Caki2 (cell line): ENCODE measurements around the gene GTF2H4. TPM values are rescaled to one million over a fixed set of nuclear protein-coding genes. Genes with fewer than 3 reads are reported as not detected.

Source experiments
- DNase-seq: peaks from one replicate; pipeline ENCODE4 v3.0.0-alpha.2; 2015; ENCODE audit warnings: low read depth
- in situ Hi-C: cut with HindIII; loops from 2 replicates; pipeline ENCODE4 v1.10.0; 2016; ENCODE audit warnings: low sequenced_read_pairs, low pct_unique_long_range_greater_than_20kb, mixed read lengths
- total RNA-seq: library from RNA; depleted of rRNA; stranded (reverse); fragments of >200 nt; shearing (Covaris generic); gene quantifications from 2 replicates; pipeline ENCODE4 v1.2.3, GENCODE V29; 2014; ENCODE audit warnings: low replicate concordance

The GTF2H4 gene
- total RNA-seq, 1 experiment from 2014 or later = 58.5 TPM

DNA sequence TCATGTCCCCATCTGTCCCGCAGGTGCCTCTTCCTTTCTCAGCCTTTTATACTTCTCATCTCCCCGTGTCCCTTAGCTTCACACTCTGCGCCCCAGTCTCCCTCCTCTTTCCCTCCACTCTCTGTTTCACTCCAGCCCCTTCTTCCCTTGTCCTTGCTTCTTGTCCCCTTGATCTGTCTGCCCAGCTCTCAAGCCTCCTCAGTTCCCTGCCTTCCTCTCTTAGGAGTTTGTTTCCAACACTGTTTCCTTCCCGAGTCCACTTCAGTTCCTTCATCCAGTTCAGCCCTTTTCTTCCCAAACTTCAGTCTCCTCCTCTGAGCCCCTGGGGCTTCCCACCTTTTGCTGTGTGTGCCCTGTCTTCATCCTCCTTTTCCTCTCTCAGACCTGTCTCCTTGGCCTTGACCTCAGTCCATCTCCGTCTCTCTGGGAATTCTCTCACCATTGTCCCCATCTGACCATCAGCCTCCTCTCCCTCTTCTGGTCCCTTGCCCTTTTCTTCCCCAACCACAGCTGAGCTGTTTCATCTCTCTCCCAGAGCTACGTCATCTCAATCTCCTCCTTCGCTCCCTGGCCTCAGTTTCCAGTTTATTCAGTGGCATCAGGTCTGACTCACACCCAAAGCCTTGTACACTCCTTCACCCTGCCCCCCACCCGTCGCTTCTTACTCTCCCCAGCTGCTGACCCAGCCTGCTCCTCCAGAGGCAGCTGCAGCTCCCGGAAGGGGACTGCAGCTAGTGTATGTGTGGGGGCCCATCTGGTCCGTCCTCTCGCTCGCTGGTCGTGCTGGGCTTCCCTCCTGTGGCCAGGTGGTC is 26.4 kb upstream of the GTF2H4 start:
- in situ Hi-C loops = no loop called here

DNA sequence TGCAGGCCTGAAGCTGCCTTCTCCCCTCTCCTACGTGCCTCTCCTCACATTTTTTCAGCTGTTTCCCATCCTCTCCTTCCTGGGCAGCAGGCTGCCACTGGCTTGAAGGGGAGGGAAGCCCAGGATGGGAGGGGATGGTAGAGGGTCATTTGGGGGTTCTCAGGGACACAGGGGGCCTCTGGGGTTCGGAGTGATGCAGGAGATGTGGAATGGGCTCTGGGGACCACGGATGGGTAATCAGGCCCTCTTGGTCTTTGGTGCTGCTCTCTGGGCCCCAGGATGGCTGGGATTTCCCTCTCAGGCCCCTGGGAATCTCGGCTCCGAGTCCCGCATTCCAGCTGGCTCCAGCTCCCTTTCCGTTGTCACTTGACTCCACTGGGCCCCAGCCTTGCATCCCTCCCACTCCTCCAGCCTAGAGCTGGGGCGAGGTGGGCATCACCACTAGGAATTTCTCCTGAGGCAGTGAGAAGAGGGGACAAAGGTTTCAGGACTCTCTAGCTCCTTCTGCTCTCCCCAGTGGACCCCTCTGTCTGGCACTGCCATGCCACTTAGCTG is 25.7 kb upstream of the GTF2H4 start:
- in situ Hi-C loops = no loop called here
- no peak for DNase-seq

More for the DNA sequence above, 26.4 kb upstream of the GTF2H4 start:
- DNase-seq = no peak

DNA sequence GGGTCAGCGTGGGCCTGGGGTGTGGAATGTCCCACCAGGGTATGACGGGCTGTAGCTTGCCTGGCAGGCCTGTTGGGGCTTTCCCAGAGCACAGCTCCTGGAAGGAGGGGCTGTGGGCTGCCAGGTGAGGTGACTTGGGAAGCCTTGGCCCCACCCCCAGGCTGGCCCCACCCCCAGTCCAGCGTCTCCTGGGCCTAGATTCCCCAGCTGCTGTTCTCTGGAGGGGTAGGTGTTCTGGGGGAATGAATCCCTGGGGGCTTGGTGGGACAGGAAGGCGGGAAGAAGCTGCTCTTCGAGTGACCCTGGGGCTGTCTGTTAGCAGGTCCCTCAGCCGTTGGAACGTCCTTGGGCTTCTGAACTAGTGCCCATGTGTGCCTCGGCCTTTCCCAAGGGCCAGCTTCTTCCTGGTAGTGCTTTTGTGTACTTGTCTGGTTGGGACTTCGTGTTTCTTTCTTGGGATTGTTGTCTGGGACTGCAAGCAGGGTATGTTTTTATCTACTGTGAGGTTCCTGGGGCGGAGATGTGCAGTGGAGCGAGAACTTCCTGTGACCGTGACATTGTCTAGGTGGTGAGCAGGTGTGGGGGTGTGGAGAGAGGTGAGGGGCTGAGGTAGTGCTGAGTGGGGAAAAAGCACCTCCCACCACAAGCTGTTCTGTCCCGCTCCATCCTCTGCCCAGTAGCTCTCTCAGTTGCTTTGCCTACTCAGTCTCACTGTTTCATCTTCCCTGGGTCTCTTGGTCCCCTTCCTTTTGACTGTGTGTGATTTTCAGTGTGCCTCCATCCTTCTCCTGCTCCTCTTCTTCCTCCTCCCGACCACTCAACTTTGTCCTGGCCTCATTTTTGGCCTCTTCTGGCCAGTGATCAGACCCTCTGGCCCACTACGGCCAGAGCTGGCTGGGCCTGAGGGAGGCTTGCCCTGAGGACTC is 25.0 kb upstream of the GTF2H4 start:
- in situ Hi-C loops = no loop called here
- DNase-seq = peak; percentile 64

DNA sequence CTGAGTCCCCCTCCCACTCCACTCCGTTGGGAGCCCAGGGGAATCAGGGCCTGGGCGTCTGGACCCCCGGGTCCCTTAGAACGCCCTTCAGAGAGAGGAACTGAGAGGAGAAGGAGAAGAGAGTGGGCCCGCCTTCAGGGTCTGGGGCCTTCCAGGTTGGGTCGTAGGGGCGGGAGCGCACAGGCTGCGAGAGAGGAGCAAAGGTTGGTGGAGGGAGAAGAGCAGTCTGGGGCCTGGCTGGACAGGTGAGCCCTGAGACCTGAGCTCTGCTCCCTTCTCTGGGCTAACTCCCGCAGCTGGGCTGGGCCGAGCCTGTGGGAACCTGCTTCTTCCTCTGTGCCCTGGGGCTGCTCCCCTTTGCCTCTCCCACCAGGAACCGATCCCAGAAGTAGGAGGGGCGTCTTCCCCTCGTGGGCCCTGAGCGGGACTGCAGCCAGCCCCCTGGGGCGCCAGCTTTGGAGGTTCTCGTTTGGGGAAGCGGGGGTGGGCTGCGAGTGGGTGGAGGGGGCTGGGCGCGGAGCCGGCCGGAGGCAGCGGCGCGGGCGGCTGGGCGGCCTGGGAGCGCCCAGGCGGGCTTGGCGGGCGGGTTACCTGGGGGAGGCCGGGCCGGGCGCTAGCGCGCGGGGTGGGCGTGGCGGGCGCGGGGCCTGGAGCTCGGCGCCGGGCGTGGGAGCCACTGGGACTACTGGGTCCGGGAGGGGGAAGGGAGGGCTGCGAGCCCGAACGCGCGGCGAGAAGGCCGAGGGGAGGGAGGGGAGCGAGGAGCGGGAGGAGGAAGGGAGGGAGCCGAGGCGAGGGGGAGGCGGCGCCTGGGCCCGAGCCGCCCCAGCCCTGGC is 24.1 kb upstream of the GTF2H4 start, which contains the start of gene DDR1:
Gene DDR1, plus strand, starts transcription at position 835 of the 836 bp plus-strand sequence. CDS start 4,211 bp downstream, outside the sequence.
- DNase-seq = peak; percentile 75
- in situ Hi-C loops = no loop called here

DNA sequence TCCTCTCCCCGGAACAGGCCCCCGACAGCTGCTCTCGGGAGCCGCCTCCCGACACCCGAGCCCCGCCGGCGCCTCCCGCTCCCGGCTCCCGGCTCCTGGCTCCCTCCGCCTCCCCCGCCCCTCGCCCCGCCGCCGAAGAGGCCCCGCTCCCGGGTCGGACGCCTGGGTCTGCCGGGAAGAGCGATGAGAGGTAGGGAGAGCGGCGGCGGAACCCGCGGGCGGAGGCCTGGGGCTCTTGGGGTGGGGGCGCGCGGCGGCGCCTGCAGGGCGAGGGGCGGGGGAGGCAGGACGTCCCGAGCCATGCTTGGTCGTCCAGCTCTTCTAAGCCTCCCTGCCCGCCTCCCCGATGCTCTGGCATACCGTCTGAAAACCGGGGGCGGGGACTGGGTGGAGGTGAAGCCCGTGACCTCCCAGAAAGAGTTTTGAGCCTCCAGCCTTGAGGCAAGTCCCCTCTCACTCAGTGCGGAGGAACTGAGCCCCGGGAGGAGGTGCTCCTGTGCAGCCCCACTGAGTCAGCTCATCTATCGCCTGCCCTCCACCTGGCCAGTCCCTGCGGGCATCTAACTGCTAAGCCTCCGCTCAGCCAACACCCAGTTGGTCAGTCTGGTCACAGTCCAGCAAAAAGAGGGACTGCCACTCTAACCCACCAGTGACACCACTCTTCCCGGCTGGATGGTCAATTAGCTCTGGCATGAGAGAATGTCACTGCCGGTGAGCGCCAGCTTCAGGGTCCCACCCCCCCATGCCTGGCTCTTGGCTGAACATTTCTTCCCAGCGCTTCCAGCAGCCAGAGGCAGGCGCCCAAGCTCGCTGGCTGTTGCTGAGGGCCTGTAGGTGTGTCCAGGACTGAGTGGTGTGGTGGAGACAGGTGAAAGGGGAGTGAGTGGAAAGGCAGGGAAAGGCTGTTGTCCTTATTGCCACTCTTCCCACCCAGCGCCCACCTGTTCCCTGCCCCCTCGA is 23.2 kb upstream of the GTF2H4 start:
- in situ Hi-C loops = no loop called here
- DNase-seq = peak; percentile 76

DNA sequence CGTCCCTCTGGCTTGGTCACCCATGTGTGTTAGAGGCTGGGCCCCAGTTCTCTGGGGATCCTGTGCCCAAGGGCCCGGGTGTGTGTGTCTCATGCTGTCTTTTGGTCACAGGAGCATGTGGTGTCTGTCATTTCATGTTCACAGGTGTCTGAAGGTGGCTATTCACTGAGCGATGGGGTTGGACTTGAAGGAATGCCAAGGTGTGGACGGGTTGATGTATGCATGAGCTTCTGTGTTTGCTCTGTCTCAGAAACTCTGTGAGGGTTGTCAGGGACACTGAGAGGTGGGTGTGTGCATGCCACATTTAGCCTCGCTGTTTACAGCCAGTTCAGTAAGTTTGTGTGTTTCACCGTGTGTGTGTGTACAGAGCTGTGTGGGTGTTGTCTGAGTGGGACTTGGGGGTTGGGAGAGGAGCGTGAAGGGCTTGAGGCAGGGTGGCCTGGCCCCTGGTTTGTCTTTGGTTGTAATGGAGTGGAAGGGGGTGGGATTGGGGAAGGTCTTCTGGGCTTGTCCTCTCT is 22.5 kb upstream of the GTF2H4 start:
- DNase-seq = peak; percentile 38

DNA sequence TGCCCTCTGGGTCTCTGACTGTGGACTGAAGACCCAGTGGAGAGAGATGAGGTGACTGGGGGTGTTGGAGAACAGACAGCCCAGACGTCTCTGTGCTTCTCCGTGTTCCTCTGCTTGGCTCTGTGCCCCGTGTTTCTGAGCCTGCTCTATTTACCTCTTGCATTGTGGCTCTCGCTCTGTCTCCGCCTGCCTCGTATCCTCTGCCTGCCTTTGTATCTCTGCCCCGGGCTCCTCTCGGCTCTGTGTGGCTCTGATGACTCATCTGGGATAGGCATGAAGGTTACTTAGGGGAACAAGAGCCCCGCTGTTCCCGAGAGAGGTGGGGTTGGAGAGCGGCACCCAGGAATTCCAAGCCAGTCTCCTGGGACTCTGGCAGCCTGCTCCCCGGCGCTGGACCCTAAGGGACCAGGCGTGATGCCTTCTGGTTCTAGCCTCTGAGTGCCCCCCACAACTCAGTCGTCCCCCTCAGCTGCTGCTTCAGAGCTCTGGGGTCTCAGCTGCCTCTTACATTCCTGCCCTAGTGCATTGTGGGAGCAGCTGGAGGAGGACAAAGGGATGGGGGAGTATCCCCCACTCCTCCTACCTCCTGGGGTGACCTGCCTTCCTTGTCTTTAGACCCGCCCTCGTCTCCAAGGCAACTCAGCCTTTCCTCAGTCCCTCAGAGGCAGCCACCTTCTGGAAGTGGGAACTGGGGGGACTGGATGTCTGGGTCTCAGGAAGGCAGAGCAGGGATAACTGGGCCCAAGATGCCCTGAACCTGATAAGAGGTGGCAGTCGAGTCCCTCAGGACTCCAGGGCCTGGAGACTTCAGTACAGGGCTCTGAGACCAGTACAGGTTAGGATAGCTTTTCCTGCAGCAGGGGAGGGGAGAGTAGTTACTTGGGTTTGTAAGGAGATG is 21.8 kb upstream of the GTF2H4 start:
- peak; percentile 77 for DNase-seq
- in situ Hi-C loops = no loop called here

More for the DNA sequence above, 22.5 kb upstream of the GTF2H4 start:
- in situ Hi-C loops = no loop called here

DNA sequence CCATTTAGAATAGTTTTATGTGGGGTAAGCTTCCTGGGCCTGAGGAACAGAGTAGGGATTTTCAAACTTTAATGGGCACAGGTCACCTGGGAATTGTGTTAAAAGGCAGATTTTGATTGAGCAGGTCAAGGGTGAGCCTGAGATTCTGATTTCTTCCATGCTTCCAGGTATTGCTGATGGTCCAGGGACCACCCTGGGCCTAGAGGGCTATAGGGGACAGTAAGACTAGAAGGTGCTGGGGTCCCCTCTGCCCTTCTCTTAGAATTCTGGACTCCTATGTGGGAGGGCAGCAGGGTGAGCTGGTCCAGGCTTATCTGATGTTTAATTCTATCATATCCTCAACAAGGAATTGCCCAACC is 21.1 kb upstream of the GTF2H4 start:
- DNase-seq = no peak

DNA sequence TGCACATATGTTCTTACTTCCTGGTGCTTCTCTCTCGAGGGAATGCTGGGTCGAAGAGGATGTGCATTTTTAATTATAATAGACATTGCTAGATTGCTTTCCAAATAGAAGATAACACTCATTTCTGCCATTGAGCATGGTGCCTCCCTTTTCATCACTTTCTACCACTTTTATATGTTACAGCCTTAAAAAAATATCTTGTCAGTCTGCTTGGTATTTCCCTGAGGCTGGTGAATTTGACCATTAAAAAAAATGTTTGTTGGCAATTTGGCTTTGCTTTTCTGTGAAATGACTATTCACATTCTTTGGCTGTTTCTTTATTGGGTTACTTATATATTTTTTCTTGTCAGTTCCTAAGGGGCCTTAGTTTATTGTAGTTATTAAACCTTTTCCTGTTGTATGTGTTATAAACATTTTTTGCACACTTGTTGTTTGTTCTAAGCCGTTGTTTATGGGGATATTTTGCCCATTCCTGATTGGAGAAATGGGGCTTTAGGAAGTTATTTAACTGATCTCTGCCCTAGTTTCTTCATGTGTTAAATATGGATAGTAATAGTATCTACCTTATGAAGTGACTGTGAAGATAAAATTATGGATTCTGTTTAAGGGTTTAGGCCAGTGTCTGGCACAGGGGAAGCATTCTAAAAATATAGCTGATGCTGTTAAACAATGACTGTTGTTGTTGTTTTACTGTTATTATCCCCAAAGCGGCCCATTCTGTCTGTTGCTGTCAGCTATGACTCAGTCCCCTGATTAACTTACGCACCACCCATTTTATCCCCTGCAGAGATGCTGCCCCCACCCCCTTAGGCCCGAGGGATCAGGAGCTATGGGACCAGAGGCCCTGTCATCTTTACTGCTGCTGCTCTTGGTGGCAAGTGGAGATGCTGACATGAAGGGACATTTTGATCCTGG is 19.8 kb upstream of the GTF2H4 start:
- in situ Hi-C loops = no loop called here
- no peak for DNase-seq

More for the DNA sequence above, 21.1 kb upstream of the GTF2H4 start:
- in situ Hi-C loops = no loop called here

DNA sequence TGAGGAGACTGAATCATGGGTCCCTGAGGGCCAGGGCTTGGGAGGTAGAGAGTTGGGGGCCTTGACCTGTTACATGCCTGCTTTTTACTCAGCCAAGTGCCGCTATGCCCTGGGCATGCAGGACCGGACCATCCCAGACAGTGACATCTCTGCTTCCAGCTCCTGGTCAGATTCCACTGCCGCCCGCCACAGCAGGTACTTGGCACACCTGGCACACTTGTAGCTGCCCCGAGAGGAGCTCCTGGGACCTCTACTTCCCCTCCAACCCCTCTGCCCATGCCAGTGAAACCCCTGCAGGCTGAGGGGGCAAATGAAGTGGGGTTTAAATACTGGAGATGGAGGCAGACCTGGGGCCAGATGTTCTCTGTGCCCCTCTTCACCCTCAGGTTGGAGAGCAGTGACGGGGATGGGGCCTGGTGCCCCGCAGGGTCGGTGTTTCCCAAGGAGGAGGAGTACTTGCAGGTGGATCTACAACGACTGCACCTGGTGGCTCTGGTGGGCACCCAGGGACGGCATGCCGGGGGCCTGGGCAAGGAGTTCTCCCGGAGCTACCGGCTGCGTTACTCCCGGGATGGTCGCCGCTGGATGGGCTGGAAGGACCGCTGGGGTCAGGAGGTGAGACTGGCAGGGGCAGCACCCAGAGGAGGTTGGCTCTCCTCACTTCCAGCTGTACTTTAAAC is 19.1 kb upstream of the GTF2H4 start:
- no peak for DNase-seq
- in situ Hi-C loops = no loop called here

DNA sequence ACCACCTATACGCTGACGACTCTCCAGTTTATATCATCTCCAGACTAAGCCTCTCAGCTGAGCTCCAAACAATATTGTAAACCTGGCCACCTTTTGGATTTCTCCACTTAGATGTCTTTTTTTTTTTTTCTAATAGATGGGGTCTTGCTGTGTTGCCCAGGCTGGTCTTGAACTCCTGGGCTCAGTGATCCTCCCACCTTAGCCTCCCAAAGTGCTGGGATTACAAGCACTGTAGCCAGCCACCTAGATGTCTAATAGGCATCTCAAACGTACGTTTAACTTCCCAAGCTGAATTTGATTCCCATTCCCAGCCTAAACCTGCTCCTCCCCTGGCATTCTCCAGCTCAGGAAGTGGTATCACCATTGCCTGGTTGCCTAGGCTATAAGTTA is 18.5 kb upstream of the GTF2H4 start:
- DNase-seq = no peak
- in situ Hi-C loops = no loop called here

DNA sequence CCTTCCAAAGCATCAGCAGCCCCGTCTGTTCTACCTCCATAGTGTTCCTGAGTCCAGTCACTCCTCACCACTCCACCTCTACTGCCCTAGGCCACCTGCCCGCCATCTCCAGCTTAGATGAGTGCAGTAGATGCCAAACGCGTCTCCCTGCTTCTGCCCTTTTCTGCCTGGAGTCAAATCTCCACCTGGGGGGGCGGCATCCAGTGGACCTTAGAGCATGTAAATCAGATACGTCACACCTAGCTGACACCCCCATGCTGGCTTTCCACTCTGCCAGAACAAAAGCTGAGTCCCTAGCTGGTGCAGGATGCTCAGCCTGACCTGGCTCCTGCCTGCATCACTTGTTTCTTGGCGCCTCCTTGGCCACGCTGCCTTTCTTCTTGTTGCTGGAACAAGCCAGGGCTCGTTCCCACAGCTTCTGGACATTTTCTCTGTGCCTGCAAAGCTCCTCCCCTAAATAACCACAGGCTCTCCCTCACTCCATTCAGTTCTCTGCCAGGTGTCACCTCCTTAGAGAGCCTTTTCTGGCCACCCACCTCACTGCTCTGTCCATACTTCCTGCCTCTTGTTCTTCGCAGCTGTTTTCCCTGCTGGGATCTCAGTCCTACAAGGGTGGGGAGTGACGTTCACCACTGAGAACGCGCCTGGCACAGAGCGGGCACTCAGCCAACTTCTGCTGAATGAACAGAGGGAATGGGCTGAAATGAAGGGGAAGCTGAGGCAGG is 17.9 kb upstream of the GTF2H4 start:
- in situ Hi-C loops = no loop called here
- DNase-seq = no peak

DNA sequence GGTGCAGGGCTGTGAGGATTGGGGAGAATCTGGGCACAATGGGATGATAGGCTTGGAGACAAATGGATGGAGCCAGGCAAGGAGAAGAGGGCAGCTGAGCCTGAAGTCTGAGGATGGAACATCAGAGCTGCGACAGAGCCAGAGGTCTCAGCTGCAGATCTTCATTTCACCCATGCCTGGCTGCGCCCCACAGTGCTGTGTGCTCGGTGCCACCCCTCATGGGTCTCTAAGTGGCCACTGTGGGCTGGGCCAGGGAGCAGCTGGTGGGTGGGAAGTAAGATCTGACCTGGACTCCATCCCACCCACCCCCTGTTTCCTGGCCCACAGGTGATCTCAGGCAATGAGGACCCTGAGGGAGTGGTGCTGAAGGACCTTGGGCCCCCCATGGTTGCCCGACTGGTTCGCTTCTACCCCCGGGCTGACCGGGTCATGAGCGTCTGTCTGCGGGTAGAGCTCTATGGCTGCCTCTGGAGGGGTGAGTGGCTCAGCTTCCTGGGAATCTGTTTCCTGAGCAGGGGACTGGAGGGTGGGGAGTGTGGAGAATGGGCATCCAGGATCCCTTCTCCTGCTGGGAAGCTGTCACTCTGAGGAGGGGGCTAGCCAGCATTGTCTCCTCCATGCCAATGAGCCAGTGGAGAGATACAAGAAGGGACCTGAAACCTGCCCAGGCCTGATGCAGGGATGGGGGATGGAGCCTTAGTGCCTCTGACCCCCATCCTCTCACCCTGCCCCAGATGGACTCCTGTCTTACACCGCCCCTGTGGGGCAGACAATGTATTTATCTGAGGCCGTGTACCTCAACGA is 17.2 kb upstream of the GTF2H4 start:
- DNase-seq = no peak
- in situ Hi-C loops = no loop called here
